Muscle layer of colon (tissue), 2 donors: Measurements from ENCODE around the gene SREBF2.

Experiments
- H3K27ac ChIP-seq: one replicate; pipeline ENCODE4 v1.7.0; 2013; ENCODE audit warnings: low read depth, mild to moderate bottlenecking, low read length, moderate library complexity
- H3K27me3 ChIP-seq, 2 donors: one replicate each; pipeline ENCODE4 v1.7.0; 2013; ENCODE audit warnings: low read length in 2 of 2, mild to moderate bottlenecking in 2 of 2; ENCODE audit not compliant: insufficient read depth in 2 of 2, control insufficient read depth in 1 of 2
- H3K36me3 ChIP-seq: one replicate; pipeline ENCODE4 v1.7.0; 2013; ENCODE audit warnings: mild to moderate bottlenecking, low read length; ENCODE audit not compliant: insufficient read depth
- H3K4me1 ChIP-seq: one replicate; pipeline ENCODE4 v1.7.0; 2013; ENCODE audit warnings: mild to moderate bottlenecking, low read length; ENCODE audit not compliant: insufficient read depth
- H3K4me3 ChIP-seq, 2 donors: one replicate each; pipeline ENCODE4 v1.7.0; 2013; ENCODE audit warnings: low read length in 2 of 2, low read depth in 1 of 2, mild to moderate bottlenecking in 1 of 2, moderate library complexity in 1 of 2
- H3K9ac ChIP-seq: one replicate; pipeline ENCODE4 v1.7.0; 2013; ENCODE audit warnings: low read length
- H3K9me3 ChIP-seq: one replicate; pipeline ENCODE4 v1.7.0; 2013; ENCODE audit warnings: mild to moderate bottlenecking, low read length
- donor health status: abdominal sarcoma.
- donor health status: Adenocarcinoma of cecum.

Gene SREBF2

GRCh38 chr22:41914611-41915034 is 81.7 kb downstream of the SREBF2 start:
- Histone ChIP-seq H3K4me1 (peaks cover 15% of the 10 kb centered on the region), H3K4me3 (no peak overlapping the region), H3K27me3 (peaks cover 51 to 90% of the 10 kb centered on the region in 2 donors), H3K9ac (no peak overlapping the region), H3K36me3 (no peaks in the 10 kb centered on the region), H3K9me3 (no peaks in the 10 kb centered on the region), H3K27ac (no peak overlapping the region)

DNA sequence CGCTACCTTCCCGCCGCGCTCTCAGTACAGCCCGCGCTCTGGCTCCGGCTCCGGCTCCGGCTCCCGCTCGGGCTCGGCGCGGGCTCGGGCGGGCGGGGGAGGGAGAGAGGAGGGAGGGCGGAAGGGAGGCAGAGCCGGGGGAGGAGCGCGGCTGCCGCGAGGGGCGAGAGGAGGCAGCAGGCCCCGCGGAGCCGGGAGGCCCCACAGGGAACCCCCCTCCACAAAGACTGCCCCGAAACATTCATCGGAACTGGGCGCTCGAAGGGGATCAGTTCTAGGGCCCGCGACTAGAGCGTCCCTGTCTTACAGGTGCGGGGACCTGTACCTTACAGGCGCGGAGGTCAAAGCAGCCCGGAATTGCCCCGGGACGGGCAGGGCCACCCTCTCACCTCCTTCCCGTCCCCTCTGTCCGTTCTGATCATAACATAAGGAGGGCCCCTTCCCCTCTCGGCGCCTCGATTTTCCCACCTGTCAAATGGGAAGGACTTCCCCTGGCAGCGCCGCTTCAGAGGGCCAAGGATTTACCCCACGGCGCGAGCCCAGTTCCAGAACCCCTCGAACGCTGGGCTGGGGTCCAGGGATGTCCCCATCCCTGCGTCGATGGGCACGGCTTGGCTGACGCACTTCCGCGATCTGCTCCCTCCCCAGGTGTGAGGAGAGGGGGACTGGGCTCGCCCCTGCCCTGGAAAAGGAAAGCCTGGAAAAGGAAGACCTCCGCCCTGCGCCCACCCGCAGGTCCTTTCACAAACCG is 82.3 kb downstream of the SREBF2 start, which contains the start of gene SHISA8:
SHISA8 (minus strand) TSS at position 40 of the 751 bp plus-strand sequence. CDS start 407 bp downstream, outside the sequence.
- H3K4me1 ChIP-seq, result peaks cover 17% of the 10 kb centered on the region
- no peaks in the 10 kb centered on the region for H3K36me3 ChIP-seq
- H3K27me3 ChIP-seq, result peaks cover 51 to 90% of the 10 kb centered on the region in 2 donors
- H3K4me3 ChIP-seq, result no peak within 1 kb of the TSS
- no peak within 1 kb of the TSS for H3K27ac ChIP-seq
- H3K9me3 ChIP-seq, result no peaks in the 10 kb centered on the region
- H3K9ac ChIP-seq, result no peak within 1 kb of the TSS

- H3K27me3 ChIP-seq, result peaks cover 47 to 89% of the 10 kb centered on the region in 2 donors
- H3K27ac ChIP-seq, result no peak overlapping the region
- H3K4me1 ChIP-seq, result peaks cover 13% of the 10 kb centered on the region
Measured at GRCh38 chr22:41915786-41916493, 83.0 kb downstream of the SREBF2 start.

GRCh38 chr22:41916745-41917358 is 83.9 kb downstream of the SREBF2 start:
- Histone ChIP-seq H3K9ac (no peak overlapping the region), H3K27me3 (peaks cover 41 to 80% of the 10 kb centered on the region in 2 donors), H3K36me3 (no peaks in the 10 kb centered on the region), H3K27ac (no peak overlapping the region), H3K4me1 (peaks cover 9% of the 10 kb centered on the region), H3K4me3 (no peak overlapping the region), H3K9me3 (no peaks in the 10 kb centered on the region)

More at GRCh38 chr22:41915786-41916493, 83.0 kb downstream of the SREBF2 start:
- no peaks in the 10 kb centered on the region for H3K9me3 ChIP-seq
- no peaks in the 10 kb centered on the region for H3K36me3 ChIP-seq
- H3K4me3 ChIP-seq, result no peak overlapping the region
- H3K9ac ChIP-seq, result no peak overlapping the region

- H3K36me3 ChIP-seq, result no peaks in the 10 kb centered on the region
- H3K27ac ChIP-seq, result no peak overlapping the region
- H3K4me3 ChIP-seq, result no peak overlapping the region
- no peak overlapping the region for H3K9ac ChIP-seq
- H3K9me3 ChIP-seq, result no peaks in the 10 kb centered on the region
- peaks cover 9% of the 10 kb centered on the region for H3K4me1 ChIP-seq
- peaks cover 35 to 74% of the 10 kb centered on the region in 2 donors for H3K27me3 ChIP-seq
Measured at GRCh38 chr22:41917375-41917902, 84.5 kb downstream of the SREBF2 start.

DNA sequence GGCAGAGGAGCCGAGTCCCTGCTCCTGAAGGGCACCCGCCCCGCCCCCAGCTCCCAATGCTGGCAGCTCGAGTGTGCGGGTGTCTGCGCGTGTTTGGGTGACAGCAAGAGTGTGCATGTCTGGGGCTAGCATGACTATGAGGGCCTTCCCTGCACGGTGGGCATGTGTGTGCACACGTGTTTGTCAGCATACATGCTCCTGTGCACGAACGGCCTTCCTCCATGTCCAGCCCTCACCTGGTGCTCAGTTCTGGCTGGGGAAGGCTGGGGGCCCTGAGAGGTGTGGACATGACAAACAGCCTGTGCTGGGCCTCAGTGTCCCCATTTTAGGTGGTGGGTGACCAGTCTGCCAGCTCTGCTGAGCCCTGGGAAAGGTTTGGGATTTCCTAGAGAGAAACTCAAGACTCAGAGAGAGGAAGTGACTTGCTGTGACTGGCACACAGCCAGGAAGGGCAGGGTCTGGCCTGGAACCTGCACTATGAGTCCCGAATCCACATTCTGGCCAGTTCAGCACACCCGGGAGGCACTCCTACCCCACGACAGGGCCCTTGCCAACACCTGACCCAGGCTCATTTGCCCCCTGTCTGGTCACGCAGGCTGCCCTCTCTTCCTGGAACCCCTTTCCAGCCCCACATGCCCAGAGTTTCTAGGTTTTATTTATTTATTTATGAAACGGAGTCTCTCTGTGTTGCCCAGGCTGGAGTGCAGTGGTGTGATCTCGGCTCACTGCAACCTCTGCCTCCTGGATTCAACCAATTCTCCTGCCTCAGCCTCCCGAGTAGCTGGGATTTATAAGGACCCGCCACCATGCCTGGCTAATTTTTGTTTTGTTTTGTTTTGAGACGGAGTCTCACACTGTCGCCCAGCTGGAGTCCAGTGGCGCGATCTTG is 85.2 kb downstream of the SREBF2 start:
- H3K4me3 ChIP-seq, result no peak overlapping the region
- H3K4me1 ChIP-seq, result peaks cover 9% of the 10 kb centered on the region
- H3K9me3 ChIP-seq, result no peaks in the 10 kb centered on the region
- peaks cover 28 to 67% of the 10 kb centered on the region in 2 donors for H3K27me3 ChIP-seq
- H3K27ac ChIP-seq, result no peak overlapping the region
- H3K36me3 ChIP-seq, result no peaks in the 10 kb centered on the region
- no peak overlapping the region for H3K9ac ChIP-seq

DNA sequence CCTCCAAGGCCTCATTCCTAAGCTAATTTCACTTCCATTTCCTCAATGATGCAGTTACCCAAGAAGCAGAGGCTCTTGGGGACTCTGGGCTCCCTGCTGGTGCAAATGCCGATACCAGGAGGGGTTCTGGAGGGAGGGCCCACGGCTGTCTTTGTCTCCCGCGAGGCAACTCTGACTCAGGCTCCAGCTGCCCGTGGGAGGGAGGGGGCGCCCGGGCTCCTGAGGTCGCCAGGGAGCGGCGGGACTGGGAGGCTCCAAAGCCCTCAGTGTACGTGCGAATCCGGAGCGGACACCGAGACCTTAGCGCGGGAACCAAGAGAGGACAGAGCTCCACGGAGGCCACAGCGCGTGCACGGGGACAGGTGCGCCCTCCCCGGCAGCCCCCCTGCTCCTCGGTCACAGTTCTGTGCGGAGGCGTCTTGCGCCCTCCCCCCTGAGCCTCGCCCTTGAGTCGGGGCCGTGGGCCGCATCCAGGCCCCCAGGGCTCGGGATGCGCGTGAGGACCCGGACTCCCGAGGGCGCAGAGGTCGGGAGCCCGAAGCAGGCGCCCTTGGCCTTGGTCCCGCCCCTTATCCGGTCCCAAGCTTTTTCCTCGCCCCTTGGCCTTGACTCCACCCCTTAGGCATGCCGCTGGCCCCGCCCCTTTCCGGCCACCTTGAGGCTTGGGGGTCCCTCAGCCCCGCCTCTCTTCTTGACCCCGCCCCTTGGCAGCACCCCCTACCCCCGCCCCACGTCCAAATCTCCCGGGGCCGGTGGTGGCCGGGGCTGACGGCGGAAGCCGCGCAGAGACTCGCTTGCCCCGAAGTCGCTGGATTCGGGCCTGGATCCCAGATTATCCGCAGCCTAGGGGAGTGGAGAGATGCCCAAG is 86.7 kb downstream of the SREBF2 start:
- no peak overlapping the region for H3K27ac ChIP-seq
- peaks cover 9% of the 10 kb centered on the region for H3K4me1 ChIP-seq
- H3K9me3 ChIP-seq, result no peaks in the 10 kb centered on the region
- H3K9ac ChIP-seq, result no peak overlapping the region
- H3K4me3 ChIP-seq, result peak overlapping the region; percentile 29 to 43
- no peaks in the 10 kb centered on the region for H3K36me3 ChIP-seq
- peaks cover 24 to 58% of the 10 kb centered on the region in 2 donors for H3K27me3 ChIP-seq

DNA sequence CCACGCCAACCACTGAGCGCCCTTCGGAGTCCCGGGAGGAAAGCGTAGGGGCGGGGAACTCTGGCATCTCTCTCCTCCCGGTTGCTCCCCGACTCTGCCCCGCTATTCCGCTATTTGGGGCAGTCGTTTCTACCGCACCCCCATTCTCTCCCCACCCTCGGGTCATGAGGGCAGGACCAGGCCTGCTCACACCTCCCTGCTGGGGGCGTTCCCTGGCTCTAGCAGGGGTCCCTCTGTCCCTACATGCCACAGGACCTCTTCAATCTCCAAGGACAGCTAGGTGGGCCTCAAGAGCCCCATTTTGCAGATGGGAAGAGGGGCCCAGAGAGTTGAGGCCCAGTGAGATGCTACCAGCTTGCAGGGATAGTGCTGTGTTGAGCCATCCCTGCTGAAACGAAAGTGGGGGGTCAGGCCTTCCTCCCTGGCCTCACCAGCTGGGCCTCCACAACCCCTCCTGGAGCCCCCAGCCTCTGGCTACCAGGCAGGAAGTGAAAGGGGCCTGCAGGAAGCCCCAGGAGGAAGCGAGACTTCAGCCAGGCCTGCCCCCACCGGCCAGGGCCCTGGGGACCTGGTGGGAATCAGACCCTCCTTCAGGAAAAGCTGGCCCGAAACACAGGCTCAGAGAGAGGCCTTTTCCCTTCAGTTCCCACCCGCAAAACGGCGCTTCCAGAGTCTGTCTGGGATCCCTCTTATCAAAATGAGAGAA is 87.5 kb downstream of the SREBF2 start:
- Histone ChIP-seq H3K4me3 (peak overlapping the region in 1 of 2 donors; percentile 43), H3K9ac (no peak overlapping the region), H3K4me1 (peaks cover 9% of the 10 kb centered on the region), H3K9me3 (no peaks in the 10 kb centered on the region), H3K27me3 (peaks cover 26 to 58% of the 10 kb centered on the region in 2 donors), H3K36me3 (no peaks in the 10 kb centered on the region), H3K27ac (no peak overlapping the region)

DNA sequence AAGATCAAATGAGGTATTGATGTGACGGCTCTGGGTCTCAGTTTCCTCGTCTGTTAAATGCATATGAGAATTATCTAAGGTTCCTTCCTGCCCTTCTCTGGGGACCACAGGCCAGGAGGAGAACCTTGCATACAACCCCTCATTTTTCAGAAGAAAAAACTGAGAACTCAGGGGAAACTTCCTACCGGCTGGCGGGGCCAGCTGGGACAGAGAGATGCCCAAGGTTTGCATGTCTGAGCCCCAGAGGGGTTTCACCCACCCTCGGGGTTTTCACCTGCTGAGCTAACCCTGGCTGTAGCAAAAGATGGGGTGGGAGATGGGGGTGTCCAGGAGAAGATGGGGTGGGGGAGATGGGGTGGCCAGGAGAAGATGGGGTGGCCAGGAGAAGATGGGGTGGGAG is 89.4 kb downstream of the SREBF2 start:
- H3K4me1 ChIP-seq, result peaks cover 9% of the 10 kb centered on the region
- H3K27me3 ChIP-seq, result peaks cover 10 to 59% of the 10 kb centered on the region in 2 donors
- no peak overlapping the region for H3K4me3 ChIP-seq

More for the DNA sequence above, 89.4 kb downstream of the SREBF2 start:
- Histone ChIP-seq H3K27ac (no peak overlapping the region), H3K9ac (no peak overlapping the region), H3K36me3 (no peaks in the 10 kb centered on the region), H3K9me3 (no peaks in the 10 kb centered on the region)
